CD4-positive, alpha-beta T cell treated with Interleukin-1 beta for 1 hour (primary cell): ENCODE data around the gene CHM.
"Not testable (repeated sequence)": the region's sequence is repeated elsewhere in the genome, so short reads cannot be mapped to it uniquely, and the experiment has no call there.

Experiments
- DNase-seq, 2 donors: peaks; one replicate each; pipeline ENCODE4 v3.0.0-alpha.2; 2020 to 2022

Gene CHM

DNA sequence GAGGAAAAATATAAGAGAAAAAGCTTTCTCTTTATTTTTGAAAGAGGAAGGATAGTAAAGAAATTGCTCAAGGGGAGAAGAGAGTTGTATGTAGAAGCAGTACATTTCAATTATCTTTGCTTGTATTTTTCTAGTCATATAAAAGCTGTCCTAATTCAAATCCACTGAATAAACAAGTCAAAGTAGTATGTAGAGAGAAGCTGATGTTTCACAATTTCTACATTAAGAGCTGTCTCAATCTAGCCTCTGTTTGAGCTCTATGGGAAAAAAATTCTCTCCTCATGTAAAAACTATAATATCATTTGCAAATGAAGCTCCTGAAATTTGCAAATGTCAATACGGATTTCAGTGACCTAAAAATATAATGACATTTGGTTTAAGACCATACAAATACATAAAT is 52.6 kb downstream of the CHM start:
- DNase-seq = no peak

DNA sequence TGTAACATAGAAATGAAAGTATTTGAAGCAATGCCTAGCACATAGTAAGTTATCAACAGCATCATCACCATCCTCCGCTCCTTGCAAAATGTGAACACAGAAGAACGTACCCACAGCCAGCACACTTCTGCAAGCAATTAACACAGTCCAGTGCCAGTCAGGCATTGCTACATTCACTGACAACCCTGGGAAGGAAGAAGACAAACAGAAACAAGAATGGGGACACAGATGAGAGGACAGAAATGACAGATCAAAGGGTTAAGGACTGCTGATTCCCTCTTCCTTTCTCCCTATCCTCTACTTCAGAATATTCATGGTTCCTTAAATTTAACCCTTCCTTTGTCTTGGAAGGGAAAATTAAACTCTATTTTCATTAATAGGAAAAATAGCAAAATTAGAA is 53.1 kb downstream of the CHM start:
- no peak for DNase-seq

DNA sequence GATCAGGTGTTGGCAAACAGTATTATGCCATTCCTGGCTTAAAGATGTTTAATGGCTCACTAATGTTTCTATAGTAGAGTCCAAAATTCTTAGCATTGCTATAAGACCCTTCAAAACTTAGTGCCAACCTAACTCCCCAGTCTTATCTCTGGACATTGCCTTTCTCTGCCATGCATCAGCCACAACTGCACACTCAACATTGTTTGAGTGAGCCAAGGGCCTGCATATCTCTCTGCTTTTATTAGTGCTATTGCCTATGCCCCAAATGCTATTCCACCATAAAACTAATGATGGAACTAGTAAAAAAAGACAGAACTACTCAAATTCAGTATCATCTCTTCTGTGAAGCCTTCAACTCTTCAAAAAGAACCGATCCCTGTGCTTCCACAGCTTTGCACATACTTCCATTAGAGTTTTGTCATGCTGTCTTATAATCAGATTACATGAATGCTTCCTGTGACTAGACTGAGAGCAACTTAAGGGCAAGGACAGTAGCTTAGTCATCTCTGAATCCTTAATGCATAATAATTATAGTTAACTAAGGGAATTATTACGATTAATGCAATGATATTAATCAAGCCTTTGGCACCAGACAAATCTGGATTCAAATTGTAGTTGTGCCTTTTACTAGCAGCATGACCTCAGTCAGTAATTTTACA is 53.7 kb downstream of the CHM start:
- no peak for DNase-seq

DNA sequence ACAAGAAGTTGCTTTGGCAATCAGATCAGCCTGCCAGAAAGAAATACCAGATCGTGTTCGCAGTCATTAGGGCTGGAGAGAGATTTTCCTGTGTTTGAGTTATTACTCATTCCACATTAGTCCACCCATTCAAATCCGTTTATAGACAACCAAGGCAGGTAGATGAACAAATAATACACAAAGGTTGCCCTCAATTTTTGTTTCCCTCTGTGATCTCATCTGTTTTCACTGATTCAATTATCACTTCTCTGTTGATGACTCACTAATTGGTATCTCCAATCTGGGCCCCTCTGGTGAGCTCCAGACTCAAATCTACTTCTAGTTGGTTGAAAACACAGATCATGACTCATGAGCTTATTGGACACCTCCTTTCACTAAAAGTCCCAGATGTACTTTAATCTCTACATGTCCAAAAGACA is 54.5 kb downstream of the CHM start:
- DNase-seq = no peak

DNA sequence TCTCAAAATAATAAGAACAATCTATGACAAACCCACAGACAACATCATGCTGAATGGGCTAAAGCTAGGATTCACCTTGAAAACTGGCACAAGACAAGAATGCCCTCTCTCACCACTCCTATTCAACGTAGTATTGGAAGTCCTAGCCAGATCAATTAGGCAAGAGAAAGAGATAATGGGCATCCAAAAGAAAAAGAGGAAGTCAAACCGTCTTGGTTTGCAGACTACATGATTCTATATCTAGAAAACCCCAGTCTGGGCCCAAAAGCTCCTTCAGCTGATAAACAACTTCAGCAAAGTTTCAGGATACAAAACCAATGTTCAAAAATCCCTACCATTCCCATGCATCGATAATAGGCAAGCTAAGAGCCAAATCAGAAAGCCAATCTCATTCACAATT is 59.0 kb downstream of the CHM start:
- no peak for DNase-seq

DNA sequence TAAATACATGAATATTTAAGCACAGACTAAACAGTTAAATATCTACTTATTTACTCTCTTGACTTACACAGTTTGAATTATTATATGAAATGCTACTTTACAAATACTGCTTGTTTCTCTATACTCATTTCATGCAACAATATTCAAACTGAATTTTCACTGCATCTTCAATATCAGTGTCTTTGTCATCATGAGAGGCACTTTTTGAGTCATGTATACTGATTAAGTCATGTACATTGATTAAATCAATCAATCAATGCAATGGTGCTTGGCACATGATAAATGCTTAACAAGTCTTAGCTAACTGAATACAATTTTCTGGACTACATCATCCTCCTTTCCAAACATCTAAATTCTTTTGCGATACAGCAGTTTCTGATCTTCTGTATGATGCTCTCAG is 67.1 kb downstream of the CHM start:
- DNase-seq = no peak

DNA sequence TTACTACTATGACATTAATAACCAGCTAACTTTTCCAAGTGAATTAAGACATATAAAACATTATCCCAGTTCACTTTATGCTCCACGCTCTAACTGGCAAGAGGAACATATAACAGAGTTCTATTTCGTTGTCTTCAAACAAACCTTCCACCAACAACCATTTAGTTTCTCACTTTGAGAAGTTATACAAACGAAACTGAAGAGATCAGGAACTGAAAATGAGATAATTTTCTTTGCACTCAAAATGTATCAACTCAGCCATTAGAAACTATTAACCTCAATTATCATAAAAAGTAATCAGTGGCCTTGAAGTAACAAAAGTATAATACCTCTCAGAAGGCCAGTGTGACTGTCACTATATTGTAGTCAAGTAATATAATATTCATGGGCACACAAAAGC is 70.1 kb downstream of the CHM start:
- DNase-seq = no peak

DNA sequence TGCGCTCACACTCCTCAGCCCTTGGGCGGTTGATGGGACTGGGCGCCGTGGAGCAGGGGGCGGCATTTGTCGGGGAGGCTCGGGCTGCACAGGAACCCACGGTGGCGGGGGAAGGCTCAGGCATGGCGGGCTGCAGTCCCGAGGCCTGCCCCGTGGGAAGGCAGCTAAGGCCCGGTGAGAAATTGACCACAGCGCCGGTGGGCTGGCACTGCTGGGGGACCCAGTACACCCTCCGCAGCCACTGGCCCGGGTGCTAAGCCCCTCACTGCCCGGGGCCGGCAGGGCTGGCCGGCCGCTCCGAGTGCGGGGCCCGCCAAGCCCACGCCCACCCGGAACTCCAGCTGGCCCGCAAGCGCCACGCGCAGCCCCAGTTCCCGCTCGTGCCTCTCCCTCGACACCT is 75.0 kb downstream of the CHM start:
- DNase-seq = not testable (repeated sequence)

DNA sequence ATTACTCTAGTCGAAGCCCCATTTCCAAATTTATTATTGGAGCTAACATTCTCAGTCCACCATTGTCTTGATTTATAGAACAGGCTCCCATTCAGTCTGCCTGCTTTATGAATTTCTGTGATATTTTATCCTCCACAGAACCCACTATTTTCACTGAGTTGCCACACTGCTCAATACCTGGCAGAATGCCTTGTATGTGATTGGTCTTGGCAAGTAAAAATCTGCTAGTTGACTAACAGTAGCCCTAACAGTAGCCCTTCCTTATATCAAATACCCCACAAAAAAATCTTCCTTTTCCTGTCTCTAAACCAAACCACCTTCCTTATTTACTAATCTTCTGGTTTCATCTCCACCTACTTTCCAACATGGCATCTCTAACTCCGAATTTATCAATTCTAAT is 82.6 kb downstream of the CHM start:
- DNase-seq = no peak

DNA sequence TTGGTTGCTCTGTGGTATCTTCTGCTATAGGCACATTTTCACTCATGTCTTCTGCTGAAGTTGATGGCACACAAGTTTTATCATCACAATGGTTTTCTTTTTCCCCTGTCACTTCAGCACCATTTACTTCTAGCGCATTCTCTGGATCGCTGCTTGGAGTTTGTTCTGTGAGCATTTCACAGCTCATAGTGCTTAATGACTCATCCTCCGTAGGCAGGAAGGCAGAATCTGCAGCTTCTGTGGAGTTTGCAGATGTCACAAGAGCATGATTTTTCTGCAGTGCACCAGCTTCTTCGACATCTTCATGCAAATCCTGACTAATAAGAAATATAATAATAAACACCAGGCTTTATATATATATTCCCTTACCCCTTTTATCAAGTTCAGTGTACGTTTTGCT is 83.6 kb downstream of the CHM start:
- DNase-seq = no peak

DNA sequence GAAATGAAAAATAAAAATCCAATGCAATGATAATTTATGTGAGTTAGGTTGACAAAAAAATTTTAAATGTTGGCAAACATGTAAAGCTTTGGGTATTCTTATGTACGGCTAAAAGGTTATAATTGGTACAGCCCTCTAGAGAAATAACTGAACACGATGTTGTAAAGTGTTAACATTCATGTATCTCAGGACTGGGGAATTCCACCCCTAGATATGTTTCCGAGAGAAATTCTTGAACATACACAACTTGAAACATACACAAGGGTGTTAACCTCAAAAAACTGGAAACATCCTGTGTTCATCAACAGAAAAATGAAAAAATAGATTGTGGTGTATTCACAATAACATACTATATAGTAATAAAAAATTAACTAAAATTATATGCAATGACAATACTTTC is 91.8 kb downstream of the CHM start:
- DNase-seq = no peak

DNA sequence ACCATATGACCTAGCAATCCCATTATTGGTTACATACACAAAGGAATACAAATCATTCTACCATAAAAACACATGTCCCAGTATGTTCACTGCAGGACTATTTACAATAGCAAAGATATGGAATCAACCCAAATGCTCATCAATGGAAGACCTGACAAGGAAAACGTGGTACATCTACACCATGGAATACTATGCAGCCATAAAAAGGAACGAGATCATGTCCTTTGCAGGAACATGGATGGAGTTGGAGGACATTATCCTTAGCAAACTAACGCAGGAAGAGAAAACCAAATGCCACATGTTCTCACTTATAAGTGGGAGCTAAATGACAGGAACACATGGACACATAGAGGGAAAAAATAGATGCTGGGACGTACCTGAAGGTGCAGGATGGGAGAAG is 102.6 kb downstream of the CHM start:
- DNase-seq = not testable (repeated sequence)

DNA sequence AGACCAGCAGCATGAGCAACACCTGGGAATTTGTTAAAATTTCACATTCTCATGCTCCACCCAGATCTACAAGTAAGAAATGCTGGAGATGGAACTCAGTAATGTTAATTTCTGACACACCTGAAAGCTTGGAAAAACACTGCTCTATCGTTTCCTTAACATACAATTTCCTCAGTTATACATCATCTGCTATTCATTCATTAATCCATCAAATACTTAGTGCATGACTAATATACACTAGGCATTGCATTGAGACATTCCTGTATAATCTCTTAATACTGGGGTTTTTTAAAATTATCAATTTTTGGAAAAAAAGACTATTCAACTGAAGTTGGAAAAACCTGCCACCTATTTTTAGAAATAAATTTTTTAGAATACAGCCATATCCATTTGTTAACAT is 106.1 kb downstream of the CHM start:
- DNase-seq = no peak

DNA sequence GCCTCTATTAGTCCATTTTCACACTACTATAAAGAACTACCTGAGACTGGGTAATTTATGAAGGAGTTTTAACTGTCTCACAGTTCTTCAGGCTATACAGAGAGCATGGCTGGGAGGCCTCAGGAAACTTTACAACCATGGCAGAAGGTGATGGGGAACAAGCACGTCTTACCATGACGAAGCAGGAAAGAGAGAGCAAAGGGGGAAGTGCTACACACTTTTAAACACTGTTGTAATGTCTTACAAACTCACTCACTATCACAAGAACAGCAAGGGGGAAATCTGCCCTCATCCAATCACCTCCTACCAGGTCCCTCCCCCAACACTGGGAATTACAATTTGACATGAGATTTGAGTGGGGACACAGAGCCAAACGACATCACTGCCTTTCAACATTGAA is 107.4 kb downstream of the CHM start:
- not testable (repeated sequence) for DNase-seq

DNA sequence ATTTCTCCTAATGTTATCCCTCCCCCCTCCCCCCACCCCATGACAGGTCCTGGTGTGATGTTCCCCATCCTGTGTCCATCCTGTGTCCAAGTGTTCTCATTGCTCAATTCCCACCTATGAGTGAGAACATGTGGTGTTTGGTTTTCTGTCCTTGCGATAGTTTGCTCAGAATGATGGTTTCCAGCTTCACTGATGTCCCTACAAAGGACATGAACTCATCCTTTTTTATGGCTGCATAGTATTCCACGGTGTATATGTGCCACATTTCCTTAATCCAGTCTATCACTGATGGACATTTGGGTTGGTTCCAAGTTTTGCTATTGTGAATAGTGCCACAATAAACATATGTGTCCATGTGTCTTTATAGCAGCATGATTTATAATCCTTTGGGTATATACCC is 113.0 kb downstream of the CHM start:
- not testable (repeated sequence) for DNase-seq

DNA sequence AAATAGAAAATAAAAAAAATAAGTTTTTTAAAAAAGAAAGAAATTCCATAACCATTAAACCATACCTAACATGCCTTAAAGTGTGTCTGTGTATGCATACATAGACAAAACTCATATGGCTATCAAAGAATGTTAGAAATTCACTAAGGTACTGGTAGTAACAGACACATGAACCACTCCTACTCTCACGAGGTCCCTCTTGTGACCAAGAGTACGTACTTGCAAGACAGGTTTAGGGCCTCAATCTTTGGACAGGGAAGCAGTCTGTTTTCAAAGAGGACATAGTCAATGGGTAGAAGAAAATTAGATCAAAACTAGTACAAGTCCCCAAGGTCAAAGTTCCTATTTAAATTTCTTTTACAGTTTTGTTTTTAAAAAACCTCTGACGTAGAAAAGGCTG is 117.3 kb downstream of the CHM start:
- no peak for DNase-seq

DNA sequence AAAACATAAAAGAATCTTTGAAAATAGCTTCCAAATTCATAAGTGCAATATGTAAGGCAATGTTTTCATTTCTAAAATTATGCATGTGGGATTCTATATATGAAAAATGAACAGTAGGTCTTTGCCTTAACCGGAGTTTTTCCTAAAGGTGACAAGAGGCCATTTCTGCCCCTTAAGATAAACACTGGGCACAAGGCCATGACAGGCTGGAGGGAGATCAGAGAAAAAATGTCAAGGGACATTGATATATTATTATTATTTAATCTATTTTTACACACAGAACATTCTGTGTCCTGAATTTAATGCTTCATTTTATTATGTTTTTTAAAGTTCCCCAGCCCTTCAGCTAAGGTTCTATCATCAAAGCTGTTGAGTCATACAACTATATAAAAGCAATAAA is 118.8 kb downstream of the CHM start:
- no peak for DNase-seq

DNA sequence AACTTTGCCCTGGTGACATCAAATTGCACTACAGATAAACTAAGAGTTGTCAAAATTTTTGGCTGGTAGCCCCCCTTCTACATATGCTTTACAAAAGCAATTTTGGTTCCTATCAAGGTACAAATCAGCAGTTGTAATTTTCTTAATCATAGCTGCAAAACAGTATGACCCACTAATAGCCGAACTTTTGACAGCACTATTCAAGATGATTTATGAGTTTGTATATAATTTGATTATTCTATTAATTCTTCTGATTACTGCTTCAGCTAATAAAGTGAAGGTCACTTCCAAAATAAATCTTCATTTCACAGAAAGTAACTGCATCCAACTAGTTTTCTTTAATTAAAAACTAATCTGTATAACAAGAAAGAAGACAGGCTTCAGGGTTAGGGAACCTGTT is 119.6 kb downstream of the CHM start:
- no peak for DNase-seq

DNA sequence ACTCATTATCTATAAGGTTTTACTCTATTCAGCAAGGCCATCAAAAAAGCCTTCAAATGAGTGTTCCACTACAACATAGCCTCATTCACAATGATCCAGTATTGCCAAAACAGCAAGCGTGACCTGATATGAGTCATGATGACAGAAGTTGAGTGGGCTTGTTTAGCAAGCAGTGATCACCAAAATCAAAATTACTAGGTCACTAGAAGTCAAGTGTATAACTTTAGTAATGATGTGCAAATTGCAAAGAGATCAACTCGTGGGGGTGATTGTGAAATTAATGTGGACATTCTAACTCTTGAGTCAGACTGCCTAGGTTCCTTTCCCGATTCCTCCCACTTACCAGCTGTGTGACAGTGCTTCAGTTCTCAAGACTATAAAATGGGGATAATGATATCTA is 124.5 kb downstream of the CHM start:
- DNase-seq = no peak

DNA sequence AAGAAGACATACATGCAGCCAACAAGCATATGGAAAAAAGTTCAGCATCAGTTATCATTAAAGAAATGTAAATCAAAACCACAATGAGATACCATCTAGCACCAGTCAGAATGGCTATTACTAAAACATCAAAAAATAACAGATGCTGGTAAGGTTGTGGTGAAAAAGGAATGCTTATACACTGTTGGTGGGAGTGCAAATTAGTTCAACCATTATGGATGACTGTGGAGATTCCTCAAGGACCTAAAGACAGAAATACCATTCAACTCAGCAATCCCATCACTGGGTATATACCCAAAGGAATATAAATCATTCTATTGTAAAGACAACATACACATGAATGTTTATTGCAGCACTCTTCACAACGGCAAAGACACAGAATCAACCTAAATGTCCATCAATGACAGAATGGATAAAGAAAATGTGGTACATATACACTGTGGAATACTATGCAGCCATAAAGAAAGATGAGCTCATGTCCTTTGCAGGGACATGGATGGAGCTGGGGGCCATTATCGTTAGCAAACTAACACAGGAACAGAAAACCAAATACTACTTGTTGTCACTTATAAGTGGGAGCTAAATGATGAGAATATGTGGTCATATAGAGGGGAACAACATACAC is 130.6 kb downstream of the CHM start:
- DNase-seq = not testable (repeated sequence)

DNA sequence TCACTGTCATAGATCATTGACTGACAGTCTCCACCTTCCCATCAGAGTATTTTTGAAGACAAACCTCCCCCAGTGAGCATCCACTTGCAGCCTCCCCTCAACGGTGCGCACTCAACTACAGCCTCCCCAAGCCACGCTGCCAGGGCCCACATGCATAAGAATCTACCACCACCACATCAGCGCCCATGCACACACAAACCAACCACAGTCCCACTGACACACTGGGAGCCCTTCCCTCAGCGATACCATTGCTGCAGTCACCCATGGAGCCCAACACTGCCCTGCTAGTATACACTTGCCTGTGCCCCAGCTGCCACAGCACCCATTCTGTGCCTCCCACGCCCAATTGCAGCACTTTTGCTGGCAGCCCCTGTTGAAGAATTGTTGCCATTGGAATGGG is 132.9 kb downstream of the CHM start:
- DNase-seq = no peak

DNA sequence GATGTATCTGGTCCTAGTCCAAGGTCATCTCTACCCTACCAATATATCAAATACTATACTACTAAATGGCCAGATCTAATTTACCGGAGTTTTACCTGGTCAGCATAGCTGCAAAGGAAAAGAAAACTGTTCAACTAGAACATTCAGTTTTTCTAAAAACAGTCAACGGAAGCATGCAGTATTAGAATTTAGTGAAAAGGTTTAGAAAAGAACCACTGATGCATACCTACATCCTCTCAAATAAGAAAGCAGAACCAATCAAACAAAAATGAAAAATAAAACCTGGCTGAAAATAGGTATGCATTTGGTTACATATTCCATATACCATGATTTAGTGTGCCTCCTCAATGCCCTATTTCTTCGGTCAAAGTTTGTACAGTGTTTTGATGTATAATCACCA is 140.0 kb downstream of the CHM start:
- no peak for DNase-seq

DNA sequence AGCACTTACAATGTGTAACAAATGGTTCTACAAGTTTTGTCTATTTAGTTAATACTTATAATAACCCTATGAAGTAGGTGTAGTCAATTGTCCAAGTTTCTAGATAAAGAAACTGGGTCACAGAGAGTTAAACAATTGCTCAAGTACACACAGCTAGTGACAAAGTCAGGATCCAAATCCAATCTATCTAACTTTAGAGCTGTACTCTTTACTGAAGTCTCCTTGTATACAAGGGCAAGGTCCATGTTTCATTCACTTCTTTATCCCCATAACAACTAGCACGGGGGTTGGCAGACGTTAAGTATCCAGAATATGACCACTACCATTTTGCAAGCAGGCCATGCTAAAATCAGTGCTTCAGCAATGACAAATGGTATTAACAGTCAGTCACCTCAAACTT is 141.0 kb downstream of the CHM start:
- no peak for DNase-seq

DNA sequence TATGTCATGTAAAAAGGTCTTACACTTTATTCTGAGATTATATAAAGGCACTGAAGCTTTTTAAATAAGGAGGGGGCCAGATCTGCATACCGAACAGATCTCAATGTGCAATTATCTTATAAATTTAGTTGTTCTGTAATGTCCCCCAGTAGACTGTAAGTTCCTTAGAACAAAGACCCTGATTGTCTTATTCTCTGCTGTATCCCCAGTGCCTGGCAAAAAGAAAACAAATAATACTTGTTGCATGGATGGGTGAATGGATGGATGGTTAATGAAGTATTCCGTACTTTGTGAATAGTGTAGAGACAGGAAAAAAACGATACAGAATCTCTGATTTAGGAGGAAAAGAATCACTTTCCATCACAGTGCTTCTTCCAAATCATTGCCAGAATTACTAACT is 141.5 kb downstream of the CHM start:
- DNase-seq = no peak
